ENCODE results near the gene KRTAP10-8.

DNA sequence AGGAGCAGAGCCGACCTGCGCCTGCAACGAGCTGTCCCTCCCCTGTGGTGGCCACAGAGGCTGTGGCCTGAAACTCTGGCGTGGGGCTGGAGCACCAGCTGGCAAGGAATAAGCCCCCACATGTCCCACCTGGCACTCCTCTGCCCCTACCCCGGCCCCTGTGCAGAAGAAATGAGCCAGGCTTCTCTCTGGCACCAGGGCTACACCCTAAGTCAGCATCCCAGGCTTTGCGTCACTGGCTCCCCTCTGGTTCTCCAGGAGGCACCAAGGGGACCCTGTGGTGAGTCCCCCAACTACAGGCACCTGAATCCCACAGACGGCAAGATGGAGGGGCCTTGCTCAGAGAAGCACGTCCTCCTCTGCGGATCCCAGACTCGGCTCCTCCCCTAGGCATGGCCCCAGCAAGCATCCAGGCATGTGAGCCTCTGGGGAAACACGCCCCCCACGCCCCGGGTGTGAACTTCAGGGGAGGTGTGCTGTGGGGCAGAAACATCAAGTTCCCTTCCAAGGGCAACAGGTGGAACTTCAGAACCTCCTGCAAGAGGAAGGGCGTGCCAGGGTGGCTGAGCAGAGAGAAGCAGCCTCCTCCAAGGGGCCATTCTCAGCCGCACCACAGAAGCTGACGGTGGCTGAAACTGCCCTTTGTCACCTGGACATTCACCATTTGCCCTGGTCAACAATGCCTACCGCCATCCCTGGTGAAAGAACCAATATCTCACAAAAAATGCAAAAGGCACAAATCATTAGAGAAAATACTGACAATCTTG is 8.6 kb upstream of the KRTAP10-8 start:
- TF ChIP-seq CTCF (tag by site-specific recombination; IDR thresholded peaks at IDR 0.05) (no peak), ZNF274 (IDR thresholded peaks at IDR 0.05; ENCODE audit: low read length) (no peak), ZNF274 (tag by site-specific recombination; IDR thresholded peaks at IDR 0.05; ENCODE audit: borderline replicate concordance) (no peak), ZNF280C (tag by site-specific recombination; IDR thresholded peaks at IDR 0.05) (no peak), ZBTB11 (tag by site-specific recombination; conservative IDR thresholded peaks at IDR 0.05; ENCODE audit: low read depth) (no peak), ZNF175 (tag by site-specific recombination; IDR thresholded peaks at IDR 0.05) (no peak)
- TF ChIP-seq, protein P1, sequence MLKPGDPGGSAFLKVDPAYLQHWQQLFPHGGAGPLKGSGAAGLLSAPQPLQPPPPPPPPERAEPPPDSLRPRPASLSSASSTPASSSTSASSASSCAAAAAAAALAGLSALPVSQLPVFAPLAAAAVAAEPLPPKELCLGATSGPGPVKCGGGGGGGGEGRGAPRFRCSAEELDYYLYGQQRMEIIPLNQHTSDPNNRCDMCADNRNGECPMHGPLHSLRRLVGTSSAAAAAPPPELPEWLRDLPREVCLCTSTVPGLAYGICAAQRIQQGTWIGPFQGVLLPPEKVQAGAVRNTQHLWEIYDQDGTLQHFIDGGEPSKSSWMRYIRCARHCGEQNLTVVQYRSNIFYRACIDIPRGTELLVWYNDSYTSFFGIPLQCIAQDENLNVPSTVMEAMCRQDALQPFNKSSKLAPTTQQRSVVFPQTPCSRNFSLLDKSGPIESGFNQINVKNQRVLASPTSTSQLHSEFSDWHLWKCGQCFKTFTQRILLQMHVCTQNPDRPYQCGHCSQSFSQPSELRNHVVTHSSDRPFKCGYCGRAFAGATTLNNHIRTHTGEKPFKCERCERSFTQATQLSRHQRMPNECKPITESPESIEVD (tag by site-specific recombination; IDR thresholded peaks at IDR 0.05) = no peak

Data from HEK293 (cell line).